LNCaP clone FGC (cell line): ENCODE results near the gene PSME1.
A peak's percentile ranks its signal among the peaks of the same experiment; 100 is the strongest.

Experiments
- DNase-seq: peaks from one replicate; pipeline ENCODE4 v3.0.0-alpha.2; 2011; ENCODE audit warnings: low read depth
- H3K4me3 ChIP-seq: 2 replicates; pipeline ENCODE4 v1.5.1; 2011; ENCODE audit warnings: mild to moderate bottlenecking, low read depth, low read length, control low read depth
- CTCF ChIP-seq: IDR thresholded peaks from 2 replicates; pipeline ENCODE4 v1.5.1; 2012; ENCODE audit warnings: mild to moderate bottlenecking; ENCODE audit not compliant: control insufficient read depth, insufficient read depth; ENCODE audit errors: extremely low read depth

PSME1 gene

GRCh38 chr14:24136684-24137528 lies 912 bp downstream of the PSME1 start:
- no peak for DNase-seq
- peak overlapping the region; percentile 77 for H3K4me3 ChIP-seq
- no peak for TF ChIP-seq CTCF

GRCh38 chr14:24137529-24138395 lies 1.8 kb downstream of the PSME1 start:
- no peak for DNase-seq
- TF ChIP-seq CTCF = no peak
- 0 out of 2 replicates have a peak overlapping the region, but pooled peaks have one; percentile 77 for H3K4me3 ChIP-seq

- H3K4me3 ChIP-seq = no peak overlapping the region
- no peak for DNase-seq
- TF ChIP-seq CTCF = no peak
These were observed 2.6 kb downstream of the PSME1 start for GRCh38 chr14:24138396-24139271.

GRCh38 chr14:24139272-24139934 lies 3.4 kb downstream of the PSME1 start:
- no peak for DNase-seq
- H3K4me3 ChIP-seq = peak overlapping the region; percentile 89
- no peak for TF ChIP-seq CTCF

- H3K4me3 ChIP-seq = peak within 1 kb of the TSS; percentile 89
- DNase-seq = peak; percentile 99
- TF ChIP-seq CTCF = no peak
These were observed 5.3 kb downstream of the PSME1 start, which contains the start of gene EMC9 for GRCh38 chr14:24141097-24141880. EMC9 (minus strand) TSS chr14:24141591; CDS start chr14:24141304, 287 bp downstream.
